ENCODE results near the gene RNF213.

Gene RNF213

DNA sequence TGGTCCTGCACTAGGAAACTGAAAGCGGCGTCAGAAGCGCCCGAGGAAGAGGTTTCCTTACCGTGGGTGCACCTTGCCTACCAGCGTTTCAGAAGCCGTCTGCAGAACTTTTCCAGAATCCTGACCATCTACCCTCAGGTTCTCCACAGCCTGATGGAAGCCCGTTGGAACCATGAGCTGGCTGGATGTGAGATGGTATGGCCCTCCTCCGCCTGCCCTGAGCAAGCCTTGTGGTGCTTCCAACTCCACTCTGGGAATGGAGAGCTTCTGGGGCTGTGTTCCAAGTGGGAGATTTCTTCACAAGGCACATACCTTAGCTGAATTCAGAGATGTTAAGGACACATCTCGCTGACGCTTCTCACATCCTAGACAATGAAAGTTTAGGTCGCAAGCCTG, 102.5 kb downstream of the RNF213 start:
- CTCF ChIA-PET, result interaction anchor here (0.6 kb wide), 1 partner anchor 12 kb away, joined by 9 read pairs; no protein-coding TSS in a partner anchor
- peak overlapping the region; percentile 16; the same call in 1 of the 2 replicates for H3K27ac ChIP-seq
- no peak for DNase-seq (ENCODE audit: low spot score)
- POLR2A ChIA-PET (ENCODE audit: low non-redundant PET), result no interaction called here
- TF ChIP-seq, protein P1, sequence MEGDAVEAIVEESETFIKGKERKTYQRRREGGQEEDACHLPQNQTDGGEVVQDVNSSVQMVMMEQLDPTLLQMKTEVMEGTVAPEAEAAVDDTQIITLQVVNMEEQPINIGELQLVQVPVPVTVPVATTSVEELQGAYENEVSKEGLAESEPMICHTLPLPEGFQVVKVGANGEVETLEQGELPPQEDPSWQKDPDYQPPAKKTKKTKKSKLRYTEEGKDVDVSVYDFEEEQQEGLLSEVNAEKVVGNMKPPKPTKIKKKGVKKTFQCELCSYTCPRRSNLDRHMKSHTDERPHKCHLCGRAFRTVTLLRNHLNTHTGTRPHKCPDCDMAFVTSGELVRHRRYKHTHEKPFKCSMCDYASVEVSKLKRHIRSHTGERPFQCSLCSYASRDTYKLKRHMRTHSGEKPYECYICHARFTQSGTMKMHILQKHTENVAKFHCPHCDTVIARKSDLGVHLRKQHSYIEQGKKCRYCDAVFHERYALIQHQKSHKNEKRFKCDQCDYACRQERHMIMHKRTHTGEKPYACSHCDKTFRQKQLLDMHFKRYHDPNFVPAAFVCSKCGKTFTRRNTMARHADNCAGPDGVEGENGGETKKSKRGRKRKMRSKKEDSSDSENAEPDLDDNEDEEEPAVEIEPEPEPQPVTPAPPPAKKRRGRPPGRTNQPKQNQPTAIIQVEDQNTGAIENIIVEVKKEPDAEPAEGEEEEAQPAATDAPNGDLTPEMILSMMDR (conservative IDR thresholded peaks at IDR 0.05; ENCODE audit: low read depth), result no peak

- POLR2A ChIA-PET (ENCODE audit: low non-redundant PET), result no interaction called here
- DNase-seq (ENCODE audit: low spot score), result no peak
- CTCF ChIA-PET, result no interaction called here
- H3K27ac ChIP-seq, result peak overlapping the region; percentile 16; the same call in 1 of the 2 replicates
- TF ChIP-seq, protein P1 (conservative IDR thresholded peaks at IDR 0.05; ENCODE audit: low read depth), result no peak
These were observed 103.0 kb downstream of the RNF213 start for GRCh38 chr17:80363518-80364090.

- ChIA-PET CTCF (no interaction called here), POLR2A (ENCODE audit: low non-redundant PET) (no interaction called here)
- DNase-seq (ENCODE audit: low spot score), result peak; percentile 13
- peak overlapping the region; percentile 5; the same call in 1 of the 2 replicates for H3K27ac ChIP-seq
- TF ChIP-seq, protein P1 (conservative IDR thresholded peaks at IDR 0.05; ENCODE audit: low read depth), result peak; percentile 42; the same call in 1 of the 2 replicates
These were observed 103.5 kb downstream of the RNF213 start for GRCh38 chr17:80364091-80364691.

GRCh38 chr17:80365001-80365965, 104.6 kb downstream of the RNF213 start:
- CTCF ChIA-PET, result interaction anchor here (0.7 kb wide), 2 partner anchors 12 to 57 kb away, joined by 3 read pairs; no protein-coding TSS in a partner anchor
- H3K27ac ChIP-seq, result no peak overlapping the region
- TF ChIP-seq, protein P1 (conservative IDR thresholded peaks at IDR 0.05; ENCODE audit: low read depth), result no peak
- no peak for DNase-seq (ENCODE audit: low spot score)
- POLR2A ChIA-PET (ENCODE audit: low non-redundant PET), result no interaction called here

- CTCF ChIA-PET, result interaction anchor here (0.7 kb wide), 1 partner anchor 58 kb away, joined by 3 read pairs; no protein-coding TSS in a partner anchor
- TF ChIP-seq, protein P1 (conservative IDR thresholded peaks at IDR 0.05; ENCODE audit: low read depth), result no peak
- H3K27ac ChIP-seq, result no peak overlapping the region
- POLR2A ChIA-PET (ENCODE audit: low non-redundant PET), result no interaction called here
- no peak for DNase-seq (ENCODE audit: low spot score)
These were observed 105.3 kb downstream of the RNF213 start for GRCh38 chr17:80365983-80366382.

DNA sequence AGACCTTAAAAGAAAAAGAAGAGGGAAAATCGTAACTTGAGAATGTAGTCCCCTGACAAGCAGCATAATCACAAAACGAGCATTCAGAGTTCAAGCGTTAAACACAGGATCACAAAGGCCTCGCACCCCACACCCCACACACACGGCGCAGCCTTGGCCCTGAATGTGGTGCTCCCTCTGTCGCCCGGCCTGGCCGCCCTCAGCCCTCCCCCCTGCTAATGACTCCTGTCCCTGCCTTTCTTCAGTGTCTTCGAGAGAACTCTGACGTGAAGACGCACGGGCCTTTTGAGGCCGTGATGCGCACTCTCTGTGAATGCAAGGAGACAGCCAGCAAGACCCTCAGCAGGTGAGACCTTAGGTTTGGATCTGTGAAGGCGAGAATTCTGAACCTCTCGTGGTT, 106.9 kb downstream of the RNF213 start:
- DNase-seq (ENCODE audit: low spot score), result no peak
- TF ChIP-seq, protein P1 (conservative IDR thresholded peaks at IDR 0.05; ENCODE audit: low read depth), result no peak
- peak overlapping the region; percentile 11; the same call in 1 of the 2 replicates for H3K27ac ChIP-seq
- POLR2A ChIA-PET (ENCODE audit: low non-redundant PET), result no interaction called here
- CTCF ChIA-PET, result no interaction called here
